Kidney (tissue), 14 donors: ENCODE data around the gene TAOK3. TPM values are rescaled to one million over a fixed set of nuclear protein-coding genes. Genes with fewer than 3 reads are reported as not detected.

Source experiments
- DNase-seq, 5 donors: peaks; one replicate each; pipeline ENCODE4 v3.0.0-alpha.2; 2013 to 2020
- FAIRE-seq: peaks from 2 replicates; lab custom pipeline; 2012; peaks lifted over from hg19 to GRCh38; lab: Jason Lieb, UNC
- H3K27ac ChIP-seq, 2 donors: one replicate each; pipeline ENCODE4 v1.7.0; 2013; ENCODE audit warnings: low read depth in 2 of 2, low read length in 2 of 2, inconsistent platforms in 1 of 2
- H3K27me3 ChIP-seq: one replicate; pipeline ENCODE4 v1.7.1; 2013; ENCODE audit warnings: low read length, inconsistent platforms; ENCODE audit not compliant: control insufficient read depth, insufficient read depth
- H3K36me3 ChIP-seq, 3 donors: one replicate each; pipeline versions ENCODE4 v1.7.0 to v1.7.1; 2013; ENCODE audit warnings: low read length in 3 of 3, control low read depth in 1 of 3, inconsistent platforms in 1 of 3; ENCODE audit not compliant: insufficient read depth in 3 of 3, control insufficient read depth in 2 of 3
- H3K4me1 ChIP-seq, 3 donors: one replicate each; pipeline versions ENCODE4 v1.7.0 to v1.7.1; 2013; ENCODE audit warnings: low read length in 3 of 3, inconsistent platforms in 1 of 3, low read depth in 1 of 3; ENCODE audit not compliant: control insufficient read depth in 2 of 3, insufficient read depth in 2 of 3
- H3K4me3 ChIP-seq, 3 donors: one replicate each; pipeline versions ENCODE4 v1.7.0 to v1.8.1; 2013; ENCODE audit warnings: low read length in 3 of 3, control low read depth in 1 of 3, inconsistent platforms in 1 of 3
- H3K9ac ChIP-seq, 3 donors: one replicate each; pipeline versions ENCODE4 v1.7.0 to v1.7.1; 2013; ENCODE audit warnings: low read length in 3 of 3, control low read depth in 1 of 3, inconsistent platforms in 1 of 3
- H3K9me3 ChIP-seq, 3 donors: one replicate each; pipeline versions ENCODE4 v1.7.0 to v1.7.1; 2013; ENCODE audit warnings: low read length in 3 of 3, control low read depth in 1 of 3, inconsistent platforms in 1 of 3; ENCODE audit not compliant: control insufficient read depth in 2 of 3, insufficient read depth in 1 of 3
- CTCF ChIP-seq: IDR thresholded peaks from 3 replicates; pipeline ENCODE4 v1.5.1; 2012; ENCODE audit warnings: mild to moderate bottlenecking, moderate library complexity, borderline replicate concordance; ENCODE audit not compliant: insufficient read depth; ENCODE audit errors: extremely low read depth
- intact Hi-C: fragments of 100-400 bp; cut with DNase I; formaldehyde crosslinking; loops from one replicate; pipeline ENCODE4 v1.11.1; 2022
- polyA plus RNA-seq: library from polyadenylated mRNA; stranded (reverse); fragments of 350-450 nt; fragmentation: Illumina TruSeq; extraction: RNeasy Lipid Tissue Mini Kit (QIAGEN cat#74804); gene quantifications from one replicate; pipeline ENCODE4 v1.2.3, GENCODE V29; 2014; ENCODE audit warnings: low read depth, low replicate concordance; ENCODE audit not compliant: insufficient read depth
- total RNA-seq: library from RNA; stranded (reverse); fragmentation: NEBNext Ultra II Directional; extraction: Animal tissue kit (Norgen Biotek cat#: 25700); gene quantifications from one replicate; pipeline ENCODE4 v1.2.1, GENCODE V29; 2021
- donor health status: control.
- donor health status: control.
- donor health status: control.
- donor health status: control.
- donor health status: control.
- donor health status: DM: yes; HTN: yes; CAD: no.
- donor health status: Normal renal cell carcinoma (clear cell type).

The TAOK3 gene
- total and polyA plus RNA-seq, 2 donors from 2014 or later = 14.0 to 36.1 TPM

- Histone ChIP-seq H3K4me3 (peak within 1 kb of the TSS; percentile 67 to 76 (median 68)), H3K36me3 (no peaks in the 10 kb centered on the region), H3K9me3 (no peaks in the 10 kb centered on the region), H3K27me3 (no peaks in the 10 kb centered on the region), H3K4me1 (peaks cover 0 to 2% (median 0%) of the 10 kb centered on the region in 3 donors), H3K27ac (peak within 1 kb of the TSS; percentile 32 to 59), H3K9ac (peak within 1 kb of the TSS; percentile 44 to 67 (median 64))
- intact Hi-C loops = no loop called here
- DNase-seq (peak; percentile 75 to 87 (median 79)), FAIRE-seq (no peak)
- TF ChIP-seq CTCF = no peak
Observed at GRCh38 chr12:118103601-118104382, 268.9 kb downstream of the TAOK3 start, which contains the start of gene VSIG10. Gene VSIG10, minus strand, starts transcription at chr12:118104011. Its CDS starts 340 bp downstream, at chr12:118103671.

- H3K4me3 ChIP-seq = peak overlapping the region; percentile 13 to 76 (median 56)
- H3K36me3 ChIP-seq = no peaks in the 10 kb centered on the region
- H3K9me3 ChIP-seq = no peaks in the 10 kb centered on the region
- no peaks in the 10 kb centered on the region for H3K27me3 ChIP-seq
- intact Hi-C loops = no loop called here
- H3K27ac ChIP-seq = peak overlapping the region; percentile 32 to 59
- TF ChIP-seq CTCF = no peak
- FAIRE-seq (no peak), DNase-seq (peak; percentile 59 to 82 (median 66))
- peak overlapping the region; percentile 2 to 67 (median 58) for H3K9ac ChIP-seq
- H3K4me1 ChIP-seq = peaks cover 0 to 2% (median 0%) of the 10 kb centered on the region in 3 donors
Observed at GRCh38 chr12:118103201-118103600, 269.5 kb downstream of the TAOK3 start.

- peak overlapping the region in 2 of 3 donors; percentile 13 to 76 for H3K4me3 ChIP-seq
- no peaks in the 10 kb centered on the region for H3K27me3 ChIP-seq
- no peaks in the 10 kb centered on the region for H3K9me3 ChIP-seq
- TF ChIP-seq CTCF = no peak
- no peaks in the 10 kb centered on the region for H3K36me3 ChIP-seq
- intact Hi-C loops = no loop called here
- H3K27ac ChIP-seq = no peak overlapping the region
- FAIRE-seq (no peak), DNase-seq (no peak)
- H3K9ac ChIP-seq = no peak overlapping the region
- peaks cover 0 to 2% (median 0%) of the 10 kb centered on the region in 3 donors for H3K4me1 ChIP-seq
Observed at GRCh38 chr12:118102609-118103008, 270.1 kb downstream of the TAOK3 start.
